Testis (tissue), 2 donors: ENCODE data around the gene LRRC3.

Source experiments
- CTCF ChIP-seq, 3 experiments: fragments of 450-650 bp in 2 of 3; fragments of 200-600 bp in 1 of 3; sonication (generic) in 1 of 3; IDR thresholded peaks; one replicate each; pipeline ENCODE4 v1.5.1; 2016 to 2019; ENCODE audit warnings: antibody characterized with exemption in 3 of 3, mild to moderate bottlenecking in 2 of 3, moderate library complexity in 1 of 3
- POLR2A ChIP-seq: fragments of 450-650 bp; IDR thresholded peaks from one replicate; pipeline ENCODE4 v1.6.1; 2017; ENCODE audit warnings: antibody characterized with exemption, mild to moderate bottlenecking, moderate library complexity

- TF ChIP-seq POLR2A: no peak
- no peak for TF ChIP-seq CTCF (IDR thresholded peaks at IDR 0.05)
These were observed 7.5 kb downstream of the LRRC3 start for GRCh38 chr21:44462834-44463200.
